ENCODE measurements around the gene ZDHHC6. TPM values are rescaled to one million over a fixed set of nuclear protein-coding genes. Genes with fewer than 3 reads are reported as not detected.

The ZDHHC6 gene
- total and polyA plus RNA-seq, 2 experiments from 2014 or later: 31.7 to 56.4 TPM

DNA sequence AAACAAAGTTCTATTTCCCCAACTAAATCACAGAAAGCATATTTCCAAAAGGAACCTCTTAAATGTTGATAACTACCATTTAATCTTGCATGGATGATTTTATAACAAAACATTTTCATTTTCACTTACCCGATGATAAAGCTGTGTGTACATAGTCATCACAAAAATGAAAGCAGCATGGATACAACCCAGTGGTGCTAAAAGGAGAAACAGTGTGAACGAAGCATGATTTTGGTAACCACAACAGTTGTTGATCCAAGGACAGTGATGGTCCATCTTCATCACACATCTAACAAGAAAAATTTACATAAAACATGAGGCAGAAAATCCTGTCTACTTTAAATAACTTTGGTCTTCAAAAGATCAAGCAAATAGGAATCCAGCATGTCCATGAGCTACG lies 4.7 kb downstream of the ZDHHC6 start:
- Histone ChIP-seq H3K4me3 (no peak overlapping the region), H4K20me1 (ENCODE audit: insufficient read depth, poor library complexity, severe bottlenecking) (no peaks in the 10 kb centered on the region), H3K27me3 (no peaks in the 10 kb centered on the region), H3K4me1 (ENCODE audit: insufficient read depth) (peaks cover 9% of the 10 kb centered on the region), H2AFZ (no peak overlapping the region), H3K79me2 (peaks cover 21% of the 10 kb centered on the region), H3K4me2 (no peak overlapping the region), H3K27ac (no peak overlapping the region), H3K9me3 (ENCODE audit: low read depth) (no peaks in the 10 kb centered on the region), H3K36me3 (replicated peaks; ENCODE audit: insufficient read depth, low read depth) (no peaks in the 10 kb centered on the region), H3K9me2 (replicated peaks; ENCODE audit: insufficient read depth) (no peaks in the 10 kb centered on the region)
- 76% methylated on average over 3 of the region's 3 CpGs for WGBS (ENCODE audit: low lambda C conversion rate, missing lambda C conversion rate)
- no peak for DNase-seq (ENCODE audit: low spot score)
- no peak for TF ChIP-seq EZH2 (IDR thresholded peaks at IDR 0.05; ENCODE audit: borderline replicate concordance)
- TF ChIP-seq EZH2phosphoT487 (IDR thresholded peaks at IDR 0.05; ENCODE audit: low read depth, severe bottlenecking, unreplicated experiment): no peak
- no peak for TF ChIP-seq CTCF (IDR thresholded peaks at IDR 0.05; ENCODE audit: poor library complexity)

- H3K9me2 ChIP-seq (replicated peaks; ENCODE audit: insufficient read depth): no peaks in the 10 kb centered on the region
These were observed 5.2 kb downstream of the ZDHHC6 start for GRCh38 chr10:112441520-112441919.

DNA sequence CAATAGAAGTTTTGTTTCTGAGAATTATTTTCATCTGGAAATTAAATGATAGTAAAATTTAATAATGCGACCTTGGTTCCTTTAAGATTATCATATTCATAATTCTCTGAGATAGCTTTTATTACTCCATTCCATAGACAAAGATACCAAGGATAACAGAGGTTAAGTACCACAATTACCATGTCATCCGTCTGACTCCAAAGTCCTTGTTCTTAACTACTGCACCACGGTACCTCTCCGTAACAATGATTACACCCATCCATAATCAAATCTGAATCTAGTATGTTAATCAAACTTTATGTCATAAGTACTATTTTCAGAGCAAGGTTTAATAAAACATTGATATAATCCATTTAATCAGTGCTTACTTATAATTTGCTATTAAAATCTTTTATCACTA lies 8.4 kb downstream of the ZDHHC6 start:
- TF ChIP-seq CTCF (IDR thresholded peaks at IDR 0.05; ENCODE audit: poor library complexity) (no peak), EZH2phosphoT487 (IDR thresholded peaks at IDR 0.05; ENCODE audit: low read depth, severe bottlenecking, unreplicated experiment) (no peak), EZH2 (IDR thresholded peaks at IDR 0.05; ENCODE audit: borderline replicate concordance) (no peak)
- Histone ChIP-seq H3K4me3 (no peak overlapping the region), H2AFZ (no peak overlapping the region), H3K79me2 (no peaks in the 10 kb centered on the region), H3K36me3 (replicated peaks; ENCODE audit: insufficient read depth, low read depth) (no peaks in the 10 kb centered on the region), H3K9me2 (replicated peaks; ENCODE audit: insufficient read depth) (no peaks in the 10 kb centered on the region), H3K9me3 (ENCODE audit: low read depth) (no peaks in the 10 kb centered on the region), H4K20me1 (ENCODE audit: insufficient read depth, poor library complexity, severe bottlenecking) (no peaks in the 10 kb centered on the region), H3K27ac (no peak overlapping the region), H3K4me2 (no peak overlapping the region), H3K27me3 (no peaks in the 10 kb centered on the region), H3K4me1 (ENCODE audit: insufficient read depth) (no peaks in the 10 kb centered on the region)
- 91% methylated on average over 4 of the region's 4 CpGs for WGBS (ENCODE audit: low lambda C conversion rate, missing lambda C conversion rate)
- DNase-seq (ENCODE audit: low spot score): no peak

More at GRCh38 chr10:112441520-112441919, 5.2 kb downstream of the ZDHHC6 start:
- Histone ChIP-seq H4K20me1 (ENCODE audit: insufficient read depth, poor library complexity, severe bottlenecking) (no peaks in the 10 kb centered on the region), H3K27me3 (no peaks in the 10 kb centered on the region), H3K4me3 (no peak overlapping the region), H3K9me3 (ENCODE audit: low read depth) (no peaks in the 10 kb centered on the region), H3K79me2 (peaks cover 20% of the 10 kb centered on the region), H3K27ac (no peak overlapping the region), H3K4me1 (ENCODE audit: insufficient read depth) (peaks cover 9% of the 10 kb centered on the region), H2AFZ (no peak overlapping the region), H3K36me3 (replicated peaks; ENCODE audit: insufficient read depth, low read depth) (no peaks in the 10 kb centered on the region), H3K4me2 (no peak overlapping the region)
- 85% methylated on average over 1 of the region's 1 CpG for WGBS (ENCODE audit: low lambda C conversion rate, missing lambda C conversion rate)
- DNase-seq (ENCODE audit: low spot score): no peak
- TF ChIP-seq EZH2phosphoT487 (IDR thresholded peaks at IDR 0.05; ENCODE audit: low read depth, severe bottlenecking, unreplicated experiment) (no peak), EZH2 (IDR thresholded peaks at IDR 0.05; ENCODE audit: borderline replicate concordance) (no peak), CTCF (IDR thresholded peaks at IDR 0.05; ENCODE audit: poor library complexity) (no peak)

Data from hepatocyte (in vitro differentiated cells).